ENCODE data around the gene HOXB3.
A peak's percentile ranks its signal among the peaks of the same experiment; 100 is the strongest.

HOXB3 gene

GRCh38 chr17:48589831-48590606, at the start of gene HOXB3:
Gene HOXB3, minus strand, starts transcription at chr17:48590241. Its CDS starts 37,767 bp downstream, at chr17:48552474.
- no peaks in the 10 kb centered on the region for H3K9me3 ChIP-seq (ENCODE audit: low read length)
- peak within 1 kb of the TSS; percentile 95 for H3K9ac ChIP-seq (ENCODE audit: low read length)
- H3K4me3 ChIP-seq (ENCODE audit: low read depth in 1 of 2, low read length in 2 of 2): peak within 1 kb of the TSS; percentile 51 to 97
- H3K27ac ChIP-seq (ENCODE audit: low read depth, low read length): peak within 1 kb of the TSS; percentile 96
- peaks cover 48% of the 10 kb centered on the region for H3K4me1 ChIP-seq (ENCODE audit: insufficient read depth, low read length)
- H3K36me3 ChIP-seq (ENCODE audit: insufficient read depth, low read length): no peaks in the 10 kb centered on the region
- H3K27me3 ChIP-seq (ENCODE audit: control insufficient read depth in 1 of 2, insufficient read depth in 2 of 2, low read length in 2 of 2): peaks cover 0 to 3% of the 10 kb centered on the region in 2 donors

GRCh38 chr17:48639136-48639535, 49.1 kb upstream of the HOXB3 start:
- peaks cover 5% of the 10 kb centered on the region for H3K4me1 ChIP-seq (ENCODE audit: insufficient read depth, low read length)
- H3K9me3 ChIP-seq (ENCODE audit: low read length): no peaks in the 10 kb centered on the region
- no peak overlapping the region for H3K27ac ChIP-seq (ENCODE audit: low read depth, low read length)
- H3K9ac ChIP-seq (ENCODE audit: low read length): no peak overlapping the region
- no peak overlapping the region for H3K4me3 ChIP-seq (ENCODE audit: low read depth in 1 of 2, low read length in 2 of 2)
- no peaks in the 10 kb centered on the region for H3K36me3 ChIP-seq (ENCODE audit: insufficient read depth, low read length)
- H3K27me3 ChIP-seq (ENCODE audit: control insufficient read depth in 1 of 2, insufficient read depth in 2 of 2, low read length in 2 of 2): peaks cover 77 to 89% of the 10 kb centered on the region in 2 donors

GRCh38 chr17:48637323-48638260, 47.6 kb upstream of the HOXB3 start:
- Histone ChIP-seq H3K4me3 (ENCODE audit: low read depth in 1 of 2, low read length in 2 of 2) (no peak overlapping the region), H3K27me3 (ENCODE audit: control insufficient read depth in 1 of 2, insufficient read depth in 2 of 2, low read length in 2 of 2) (peaks cover 69 to 89% of the 10 kb centered on the region in 2 donors)

GRCh38 chr17:48636177-48637018, 46.4 kb upstream of the HOXB3 start:
- Histone ChIP-seq H3K4me1 (ENCODE audit: insufficient read depth, low read length) (peaks cover 5% of the 10 kb centered on the region), H3K9me3 (ENCODE audit: low read length) (peaks cover 5% of the 10 kb centered on the region), H3K27me3 (ENCODE audit: control insufficient read depth in 1 of 2, insufficient read depth in 2 of 2, low read length in 2 of 2) (peaks cover 65 to 89% of the 10 kb centered on the region in 2 donors), H3K27ac (ENCODE audit: low read depth, low read length) (no peak overlapping the region), H3K36me3 (ENCODE audit: insufficient read depth, low read length) (no peaks in the 10 kb centered on the region), H3K4me3 (ENCODE audit: low read depth in 1 of 2, low read length in 2 of 2) (no peak overlapping the region), H3K9ac (ENCODE audit: low read length) (no peak overlapping the region)

More at GRCh38 chr17:48637323-48638260, 47.6 kb upstream of the HOXB3 start:
- Histone ChIP-seq H3K9me3 (ENCODE audit: low read length) (peaks cover 5% of the 10 kb centered on the region), H3K4me1 (ENCODE audit: insufficient read depth, low read length) (peaks cover 5% of the 10 kb centered on the region), H3K36me3 (ENCODE audit: insufficient read depth, low read length) (no peaks in the 10 kb centered on the region), H3K27ac (ENCODE audit: low read depth, low read length) (no peak overlapping the region), H3K9ac (ENCODE audit: low read length) (no peak overlapping the region)

GRCh38 chr17:48634493-48635208, 44.6 kb upstream of the HOXB3 start:
- no peaks in the 10 kb centered on the region for H3K36me3 ChIP-seq (ENCODE audit: insufficient read depth, low read length)
- peaks cover 67 to 93% of the 10 kb centered on the region in 2 donors for H3K27me3 ChIP-seq (ENCODE audit: control insufficient read depth in 1 of 2, insufficient read depth in 2 of 2, low read length in 2 of 2)
- no peak overlapping the region for H3K4me3 ChIP-seq (ENCODE audit: low read depth in 1 of 2, low read length in 2 of 2)
- no peak overlapping the region for H3K9ac ChIP-seq (ENCODE audit: low read length)
- H3K27ac ChIP-seq (ENCODE audit: low read depth, low read length): no peak overlapping the region
- peaks cover 5% of the 10 kb centered on the region for H3K9me3 ChIP-seq (ENCODE audit: low read length)
- peaks cover 5% of the 10 kb centered on the region for H3K4me1 ChIP-seq (ENCODE audit: insufficient read depth, low read length)

- no peak overlapping the region for H3K27ac ChIP-seq (ENCODE audit: low read depth, low read length)
- H3K9me3 ChIP-seq (ENCODE audit: low read length): peaks cover 5% of the 10 kb centered on the region
- peaks cover 80 to 97% of the 10 kb centered on the region in 2 donors for H3K27me3 ChIP-seq (ENCODE audit: control insufficient read depth in 1 of 2, insufficient read depth in 2 of 2, low read length in 2 of 2)
- no peak overlapping the region for H3K4me3 ChIP-seq (ENCODE audit: low read depth in 1 of 2, low read length in 2 of 2)
- no peak overlapping the region for H3K9ac ChIP-seq (ENCODE audit: low read length)
- H3K4me1 ChIP-seq (ENCODE audit: insufficient read depth, low read length): peaks cover 5% of the 10 kb centered on the region
- no peaks in the 10 kb centered on the region for H3K36me3 ChIP-seq (ENCODE audit: insufficient read depth, low read length)
Measured at GRCh38 chr17:48633266-48633677, 43.2 kb upstream of the HOXB3 start.

GRCh38 chr17:48632579-48633265, 42.7 kb upstream of the HOXB3 start:
- peaks cover 5% of the 10 kb centered on the region for H3K4me1 ChIP-seq (ENCODE audit: insufficient read depth, low read length)
- no peak overlapping the region for H3K9ac ChIP-seq (ENCODE audit: low read length)
- H3K27me3 ChIP-seq (ENCODE audit: control insufficient read depth in 1 of 2, insufficient read depth in 2 of 2, low read length in 2 of 2): peaks cover 81 to 98% of the 10 kb centered on the region in 2 donors
- H3K27ac ChIP-seq (ENCODE audit: low read depth, low read length): no peak overlapping the region
- no peaks in the 10 kb centered on the region for H3K36me3 ChIP-seq (ENCODE audit: insufficient read depth, low read length)
- no peak overlapping the region for H3K4me3 ChIP-seq (ENCODE audit: low read depth in 1 of 2, low read length in 2 of 2)
- H3K9me3 ChIP-seq (ENCODE audit: low read length): peaks cover 5% of the 10 kb centered on the region

- Histone ChIP-seq H3K4me1 (ENCODE audit: insufficient read depth, low read length) (peaks cover 5% of the 10 kb centered on the region), H3K27me3 (ENCODE audit: control insufficient read depth in 1 of 2, insufficient read depth in 2 of 2, low read length in 2 of 2) (peaks cover 81 to 98% of the 10 kb centered on the region in 2 donors), H3K27ac (ENCODE audit: low read depth, low read length) (no peak overlapping the region), H3K9me3 (ENCODE audit: low read length) (peaks cover 5% of the 10 kb centered on the region), H3K9ac (ENCODE audit: low read length) (no peak overlapping the region), H3K4me3 (ENCODE audit: low read depth in 1 of 2, low read length in 2 of 2) (no peak overlapping the region), H3K36me3 (ENCODE audit: insufficient read depth, low read length) (no peaks in the 10 kb centered on the region)
Measured at GRCh38 chr17:48631693-48632578, 41.9 kb upstream of the HOXB3 start.

GRCh38 chr17:48630925-48631692, 41.1 kb upstream of the HOXB3 start:
- no peak overlapping the region for H3K27ac ChIP-seq (ENCODE audit: low read depth, low read length)
- no peak overlapping the region for H3K9ac ChIP-seq (ENCODE audit: low read length)
- H3K9me3 ChIP-seq (ENCODE audit: low read length): peaks cover 5% of the 10 kb centered on the region
- peaks cover 80 to 97% of the 10 kb centered on the region in 2 donors for H3K27me3 ChIP-seq (ENCODE audit: control insufficient read depth in 1 of 2, insufficient read depth in 2 of 2, low read length in 2 of 2)
- H3K4me3 ChIP-seq (ENCODE audit: low read depth in 1 of 2, low read length in 2 of 2): no peak overlapping the region
- H3K36me3 ChIP-seq (ENCODE audit: insufficient read depth, low read length): no peaks in the 10 kb centered on the region
- H3K4me1 ChIP-seq (ENCODE audit: insufficient read depth, low read length): no peaks in the 10 kb centered on the region

Data from muscle layer of colon (tissue), 2 donors.